ENCODE results near the gene AK5. TPM values are rescaled to one million over a fixed set of nuclear protein-coding genes. Genes with fewer than 3 reads are reported as not detected.
A peak's percentile ranks its signal among the peaks of the same experiment; 100 is the strongest.
"Not testable (repeated sequence)": the region's sequence is repeated elsewhere in the genome, so short reads cannot be mapped to it uniquely, and the experiment has no call there.

The AK5 gene
- total and polyA plus RNA-seq, 12 donors: 0.25 to 1.7 (median 0.87) TPM

GRCh38 chr1:77310924-77311323, 29.1 kb downstream of the AK5 start:
- 73 to 81% methylated on average over 3 of the region's 3 CpGs for WGBS, 2 donors
- TF ChIP-seq CTCF (IDR thresholded peaks at IDR 0.05): no peak

GRCh38 chr1:77312364-77312763, 30.5 kb downstream of the AK5 start:
- intact Hi-C loops (cut with DNase I); DNase-seq; H3K4me1 ChIP-seq; H3K4me3 ChIP-seq; ATAC-seq; H3K27me3 ChIP-seq; H3K9me3 ChIP-seq; H3K36me3 ChIP-seq; H3K27ac ChIP-seq: not testable (repeated sequence)
- 79 to 83% methylated on average over 5 of the region's 5 CpGs for WGBS, 2 donors

More at GRCh38 chr1:77310924-77311323, 29.1 kb downstream of the AK5 start:
- ATAC-seq (no peak), DNase-seq (no peak)
- Histone ChIP-seq H3K4me1 (no peaks in the 10 kb centered on the region), H3K4me3 (no peak overlapping the region), H3K27ac (no peak overlapping the region), H3K9me3 (peaks cover 0 to 7% (median 0%) of the 10 kb centered on the region in 11 donors), H3K27me3 (no peaks in the 10 kb centered on the region), H3K36me3 (no peaks in the 10 kb centered on the region)
- intact Hi-C loops (cut with DNase I): loop anchor here in 1 of 10 donors (2.0 kb wide), 1 partner anchor 28 kb away; the partner anchor contains the start of gene AK5

GRCh38 chr1:77313491-77313890, 31.7 kb downstream of the AK5 start:
- 54 to 55% methylated on average over 8 of the region's 8 CpGs for WGBS, 2 donors
- DNase-seq (no peak), ATAC-seq (no peak)
- H3K27me3 ChIP-seq: no peaks in the 10 kb centered on the region
- no peak overlapping the region for H3K4me3 ChIP-seq
- intact Hi-C loops (cut with DNase I): no loop called here
- no peaks in the 10 kb centered on the region for H3K4me1 ChIP-seq
- TF ChIP-seq CTCF (IDR thresholded peaks at IDR 0.05): peak in 3 of 9 donors; percentile 7 to 28 (median 20)
- no peaks in the 10 kb centered on the region for H3K36me3 ChIP-seq
- no peaks in the 10 kb centered on the region for H3K9me3 ChIP-seq
- no peak overlapping the region for H3K27ac ChIP-seq

GRCh38 chr1:77316006-77316405, 34.2 kb downstream of the AK5 start:
- Histone ChIP-seq H3K27ac (no peak overlapping the region), H3K9me3 (no peaks in the 10 kb centered on the region), H3K4me3 (no peak overlapping the region), H3K36me3 (no peaks in the 10 kb centered on the region), H3K4me1 (no peaks in the 10 kb centered on the region), H3K27me3 (no peaks in the 10 kb centered on the region)
- intact Hi-C loops (cut with DNase I): no loop called here
- no peak for TF ChIP-seq CTCF (IDR thresholded peaks at IDR 0.05)
- 67 to 68% methylated on average over 1 of the region's 1 CpG for WGBS, 2 donors
- ATAC-seq: no peak
- DNase-seq: no peak

- Histone ChIP-seq H3K36me3 (no peaks in the 10 kb centered on the region), H3K4me3 (no peak overlapping the region), H3K27ac (no peak overlapping the region), H3K4me1 (no peaks in the 10 kb centered on the region), H3K9me3 (no peaks in the 10 kb centered on the region), H3K27me3 (no peaks in the 10 kb centered on the region)
- WGBS, 2 donors: 55 to 78% methylated on average over 3 of the region's 3 CpGs
- no peak for TF ChIP-seq CTCF (IDR thresholded peaks at IDR 0.05)
- intact Hi-C loops (cut with DNase I): no loop called here
- no peak for ATAC-seq
- DNase-seq: no peak
Observed at GRCh38 chr1:77316966-77317365, 35.1 kb downstream of the AK5 start.
